ENCODE measurements around the gene SLC10A3.

The SLC10A3 gene

DNA sequence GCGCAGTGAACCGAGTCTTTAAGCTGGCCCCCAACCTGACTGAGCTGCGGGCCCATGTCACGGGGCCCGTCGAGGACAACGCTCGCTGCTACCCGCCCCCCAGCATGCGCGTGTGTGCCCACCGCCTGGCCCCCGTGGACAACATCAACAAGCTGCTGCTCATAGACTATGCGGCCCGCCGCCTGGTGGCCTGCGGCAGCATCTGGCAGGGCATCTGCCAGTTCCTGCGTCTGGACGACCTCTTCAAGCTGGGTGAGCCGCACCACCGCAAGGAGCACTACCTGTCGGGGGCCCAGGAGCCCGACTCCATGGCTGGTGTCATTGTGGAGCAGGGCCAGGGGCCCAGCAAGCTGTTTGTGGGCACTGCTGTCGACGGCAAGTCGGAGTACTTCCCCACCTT, 30.1 kb downstream of the SLC10A3 start:
- no peak for DNase-seq

- no peak for DNase-seq
These were observed 30.6 kb downstream of the SLC10A3 start for GRCh38 chrX:154459832-154460231.

GRCh38 chrX:154458954-154459778, 31.3 kb downstream of the SLC10A3 start:
- DNase-seq, result no peak

- no peak for DNase-seq
These were observed 32.1 kb downstream of the SLC10A3 start, which contains the start of gene PLXNA3 for GRCh38 chrX:154458116-154458953. PLXNA3 (plus strand) TSS chrX:154458281; CDS start chrX:154460184, 1,903 bp downstream.

DNA sequence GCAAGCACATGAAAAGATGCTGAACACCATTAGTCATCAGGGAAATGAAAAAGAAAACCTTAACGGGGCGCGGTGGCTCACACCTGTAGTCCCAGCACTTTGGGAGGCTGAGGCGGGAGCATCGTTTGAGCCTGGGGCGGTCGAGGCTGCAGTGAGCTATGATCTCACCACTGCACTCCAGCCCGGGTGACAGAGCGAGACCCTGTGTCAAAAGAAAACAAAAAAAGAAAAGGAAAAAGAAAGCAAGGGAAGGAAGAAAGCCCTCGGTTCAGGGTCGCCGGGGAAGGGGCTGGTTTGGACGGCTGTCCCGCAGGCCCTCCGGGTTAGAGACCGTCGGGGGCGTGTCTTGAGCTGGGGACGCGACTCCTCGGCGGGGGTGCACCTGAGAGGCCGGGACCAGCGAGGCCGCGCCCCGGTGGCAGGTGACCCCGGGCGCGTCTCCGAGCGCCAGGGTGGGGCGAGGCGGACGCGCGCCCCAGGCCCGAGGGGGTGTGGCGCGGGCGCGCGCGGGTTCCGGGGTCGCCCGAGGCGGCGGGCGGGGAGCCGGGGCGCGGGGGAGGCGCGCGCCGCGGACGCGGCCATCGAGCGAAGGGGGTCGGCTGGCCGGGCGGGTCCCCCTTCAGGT, 32.8 kb downstream of the SLC10A3 start:
- DNase-seq, result no peak

DNA sequence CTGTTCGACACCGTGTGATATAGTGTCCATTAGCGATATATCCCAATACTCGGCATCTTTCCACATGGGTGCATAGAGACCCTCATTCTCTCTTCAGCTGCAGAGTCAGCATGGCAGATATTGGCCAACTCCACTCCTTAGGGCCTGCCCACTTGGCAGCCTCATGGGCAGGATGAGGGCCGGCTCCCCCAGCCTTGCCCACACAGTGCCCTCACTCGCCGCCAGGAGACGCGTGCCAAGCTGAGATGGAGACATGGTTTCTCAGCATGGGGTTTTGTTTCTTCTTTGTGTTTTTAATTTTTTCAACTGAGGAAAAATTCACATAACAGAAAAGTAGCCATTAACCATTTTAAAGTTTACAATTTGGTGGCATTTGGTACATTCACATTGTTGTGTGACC, 37.6 kb downstream of the SLC10A3 start:
- no peak for DNase-seq

GRCh38 chrX:154450312-154450711, 40.1 kb downstream of the SLC10A3 start:
- no peak for DNase-seq

GRCh38 chrX:154449618-154450017, 40.8 kb downstream of the SLC10A3 start:
- no peak for DNase-seq

DNA sequence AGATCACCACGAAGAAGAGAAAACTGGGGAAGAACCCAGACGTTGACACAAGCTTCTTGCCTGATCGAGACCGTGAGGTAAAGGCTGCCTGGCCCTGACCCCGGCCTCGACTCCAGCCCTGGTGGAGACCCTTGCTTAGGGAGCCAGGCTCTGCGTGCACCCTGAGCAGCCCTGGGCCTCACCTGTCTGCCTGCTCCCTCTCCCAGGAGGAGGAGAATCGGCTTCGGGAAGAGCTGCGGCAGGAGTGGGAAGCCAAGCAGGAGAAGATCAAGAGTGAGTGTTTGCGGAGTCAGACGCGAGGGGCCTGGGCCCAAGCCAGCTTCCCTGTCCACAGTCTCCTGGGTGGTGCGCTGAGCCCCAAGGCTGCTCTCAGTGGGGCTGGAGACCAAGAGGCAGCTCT, 41.9 kb downstream of the SLC10A3 start:
- no peak for DNase-seq

- DNase-seq, result no peak
These were observed 44.0 kb downstream of the SLC10A3 start for GRCh38 chrX:154446430-154446829.

- DNase-seq, result no peak
These were observed 44.7 kb downstream of the SLC10A3 start for GRCh38 chrX:154445776-154446175.

GRCh38 chrX:154444755-154445246, 45.6 kb downstream of the SLC10A3 start:
- no peak for DNase-seq

- DNase-seq, result no peak
These were observed 46.3 kb downstream of the SLC10A3 start, which contains the start of gene FAM50A for GRCh38 chrX:154443992-154444754. FAM50A (plus strand) TSS chrX:154444141; CDS start chrX:154444236, 95 bp downstream.

DNA sequence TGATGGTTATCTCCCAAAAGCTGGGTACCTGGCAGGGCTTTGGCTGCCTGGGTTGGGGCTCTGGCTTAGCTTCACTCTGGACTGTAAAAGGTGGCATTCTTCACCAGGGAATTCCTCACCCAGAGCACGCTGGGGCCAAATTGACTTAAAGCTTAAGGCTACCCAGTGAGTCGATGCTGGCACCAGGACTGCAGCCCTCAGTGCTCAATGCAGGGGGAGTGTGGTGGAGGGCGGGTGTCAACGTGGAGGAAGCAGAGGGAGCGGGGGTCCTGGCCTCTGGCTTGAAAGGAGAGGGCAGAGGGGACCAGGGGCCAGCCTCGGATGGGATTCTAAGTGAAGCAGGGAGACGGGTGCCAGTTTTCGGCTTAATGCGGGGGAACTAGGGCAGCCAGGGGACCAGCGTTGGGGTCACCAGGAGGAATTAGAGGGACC, 46.9 kb downstream of the SLC10A3 start:
- no peak for DNase-seq

- no peak for DNase-seq
These were observed 48.3 kb downstream of the SLC10A3 start for GRCh38 chrX:154441984-154442707.

DNA sequence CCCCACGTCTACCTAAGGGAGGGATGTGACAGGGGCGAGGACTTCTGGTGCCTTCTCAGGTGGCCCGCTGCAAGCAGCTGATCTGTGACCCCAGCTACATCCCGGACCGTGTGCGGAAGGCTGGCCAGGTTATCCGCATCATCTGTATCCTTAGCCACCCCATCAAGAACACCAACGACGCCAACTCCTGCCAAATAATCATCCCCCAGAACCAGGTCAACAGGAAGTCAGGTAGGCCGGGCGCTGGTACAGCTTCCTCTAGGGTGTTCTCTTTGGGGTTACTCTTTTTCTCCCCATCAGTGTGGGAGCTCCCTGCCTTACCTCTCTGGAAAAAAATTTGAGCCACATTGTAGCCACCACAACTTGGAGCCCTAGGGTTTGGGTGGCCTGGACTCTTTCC, 48.9 kb downstream of the SLC10A3 start:
- DNase-seq, result no peak

DNA sequence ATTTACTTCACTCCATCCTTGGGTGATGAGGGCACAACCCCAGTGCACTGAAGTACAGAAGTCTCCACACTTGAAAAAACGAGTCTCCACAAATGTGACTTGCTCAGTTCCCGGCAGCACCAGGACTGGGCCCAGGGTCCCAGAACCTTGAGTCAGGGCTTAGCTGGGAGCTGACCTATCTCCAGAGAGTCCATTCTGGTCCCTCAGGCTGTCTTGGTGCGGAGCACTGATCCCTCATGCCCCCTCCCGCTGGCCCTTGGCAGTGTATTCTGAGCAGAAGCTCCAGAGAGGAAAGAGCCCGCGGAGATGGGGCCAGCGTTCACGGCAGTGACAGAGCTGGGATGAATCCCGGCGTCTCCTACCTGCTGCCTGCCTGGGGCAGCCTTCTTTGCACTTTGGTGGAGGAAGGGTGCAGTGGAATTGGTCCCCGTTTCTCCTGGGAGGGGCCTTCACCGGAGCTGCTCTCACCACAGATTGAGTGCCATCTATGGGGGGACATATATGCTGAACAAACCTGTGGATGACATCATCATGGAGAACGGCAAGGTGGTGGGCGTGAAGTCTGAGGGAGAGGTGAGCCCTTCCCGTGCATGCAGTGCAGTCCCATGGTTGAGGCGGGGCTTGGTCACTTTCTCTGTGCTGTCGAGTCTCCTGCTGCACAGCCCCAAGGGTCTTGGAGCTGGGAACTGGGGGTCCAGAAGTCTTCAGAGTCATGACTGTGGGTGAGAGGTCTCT, 49.6 kb downstream of the SLC10A3 start:
- no peak for DNase-seq

GRCh38 chrX:154439841-154440240, 50.6 kb downstream of the SLC10A3 start:
- DNase-seq, result no peak

DNA sequence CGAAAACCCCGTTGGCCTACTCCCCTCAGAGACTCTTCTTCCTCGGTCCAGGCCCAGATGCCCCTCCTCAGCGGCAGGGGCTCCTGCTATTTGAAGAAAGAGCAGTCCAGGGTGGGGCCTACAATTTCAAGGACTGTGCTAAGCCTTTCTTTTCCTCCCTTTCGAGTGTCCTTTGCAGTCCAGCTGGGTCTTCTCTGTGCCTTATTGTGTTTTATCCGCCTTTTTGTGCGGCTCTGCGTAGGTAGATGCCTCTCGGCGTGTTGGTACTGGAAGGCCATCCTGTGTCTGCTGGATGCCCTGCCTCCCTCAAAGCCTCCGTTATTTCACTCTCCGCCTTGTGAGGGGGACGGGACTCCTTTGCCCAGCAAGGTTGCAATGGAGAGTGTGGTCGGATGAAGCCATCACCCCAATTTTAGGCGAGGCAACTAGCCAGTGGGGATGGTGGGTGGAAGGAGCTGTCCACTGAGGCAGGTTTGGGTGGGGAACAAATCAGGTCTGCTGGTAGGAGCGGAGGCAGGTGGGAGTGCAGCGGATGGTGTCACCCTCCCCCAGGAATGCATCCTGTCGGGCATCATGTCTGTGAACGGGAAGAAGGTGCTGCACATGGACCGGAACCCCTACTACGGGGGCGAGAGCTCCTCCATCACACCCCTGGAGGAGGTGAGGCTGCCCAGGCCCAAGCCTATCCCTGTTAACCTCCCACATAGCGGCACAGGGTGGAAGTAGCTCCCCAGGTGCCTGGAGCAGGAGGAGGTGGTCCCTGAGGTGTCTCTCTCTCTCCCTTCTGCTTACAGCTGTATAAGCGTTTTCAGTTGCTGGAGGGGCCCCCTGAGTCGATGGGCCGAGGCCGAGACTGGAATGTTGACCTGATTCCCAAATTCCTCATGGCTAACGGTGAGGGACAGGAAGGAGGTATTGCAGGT, 52.2 kb downstream of the SLC10A3 start:
- DNase-seq, result no peak
